ENCODE measurements around the gene CDH23. TPM values are rescaled to one million over a fixed set of nuclear protein-coding genes. Genes with fewer than 3 reads are reported as not detected.

CDH23 gene
- total and polyA plus RNA-seq, 9 of the 15 experiments (the other 6 are each of a cell fraction or from before 2014, with no cell fraction given), result 0.18 to 1.2 (median 0.47) TPM

DNA sequence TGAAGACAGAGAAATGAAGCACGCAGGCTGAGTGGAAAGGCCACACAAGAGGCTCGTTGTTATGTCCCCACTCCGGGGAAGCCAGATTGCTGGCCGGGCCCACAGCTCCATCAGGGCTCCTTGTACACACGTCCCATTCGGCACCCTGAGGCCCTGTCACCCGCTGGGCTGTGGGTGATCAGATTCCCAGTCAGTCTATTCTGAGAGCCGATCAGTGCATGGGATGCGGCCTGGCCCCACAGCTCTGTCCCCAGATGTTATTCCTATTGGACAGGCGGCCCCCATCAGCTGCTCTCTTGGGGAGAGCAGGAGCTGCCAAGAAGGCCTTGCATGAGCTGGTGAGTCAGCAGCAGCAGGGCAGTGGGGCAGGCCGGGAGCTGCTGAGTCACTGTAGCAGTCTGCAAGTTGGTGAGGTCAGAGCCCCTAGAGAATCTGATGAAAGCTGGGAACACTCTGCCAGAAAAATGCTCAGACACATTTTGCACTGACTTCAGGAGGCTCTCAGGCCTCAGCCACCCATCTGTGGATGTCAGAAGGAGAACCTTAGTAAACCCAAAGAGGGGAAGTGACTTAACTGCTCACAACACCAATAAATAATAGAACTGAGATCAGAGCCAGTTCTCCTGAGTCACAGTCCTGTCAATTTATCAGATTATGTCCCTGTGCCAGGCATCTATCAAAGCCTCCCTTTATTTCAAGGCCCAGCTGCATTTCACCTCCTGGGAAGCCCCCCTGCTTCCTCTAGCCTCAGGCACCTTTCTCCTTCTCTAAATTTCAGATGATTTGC lies 463.7 kb downstream of the CDH23 start (continued):
- TF ChIP-seq, protein P1, sequence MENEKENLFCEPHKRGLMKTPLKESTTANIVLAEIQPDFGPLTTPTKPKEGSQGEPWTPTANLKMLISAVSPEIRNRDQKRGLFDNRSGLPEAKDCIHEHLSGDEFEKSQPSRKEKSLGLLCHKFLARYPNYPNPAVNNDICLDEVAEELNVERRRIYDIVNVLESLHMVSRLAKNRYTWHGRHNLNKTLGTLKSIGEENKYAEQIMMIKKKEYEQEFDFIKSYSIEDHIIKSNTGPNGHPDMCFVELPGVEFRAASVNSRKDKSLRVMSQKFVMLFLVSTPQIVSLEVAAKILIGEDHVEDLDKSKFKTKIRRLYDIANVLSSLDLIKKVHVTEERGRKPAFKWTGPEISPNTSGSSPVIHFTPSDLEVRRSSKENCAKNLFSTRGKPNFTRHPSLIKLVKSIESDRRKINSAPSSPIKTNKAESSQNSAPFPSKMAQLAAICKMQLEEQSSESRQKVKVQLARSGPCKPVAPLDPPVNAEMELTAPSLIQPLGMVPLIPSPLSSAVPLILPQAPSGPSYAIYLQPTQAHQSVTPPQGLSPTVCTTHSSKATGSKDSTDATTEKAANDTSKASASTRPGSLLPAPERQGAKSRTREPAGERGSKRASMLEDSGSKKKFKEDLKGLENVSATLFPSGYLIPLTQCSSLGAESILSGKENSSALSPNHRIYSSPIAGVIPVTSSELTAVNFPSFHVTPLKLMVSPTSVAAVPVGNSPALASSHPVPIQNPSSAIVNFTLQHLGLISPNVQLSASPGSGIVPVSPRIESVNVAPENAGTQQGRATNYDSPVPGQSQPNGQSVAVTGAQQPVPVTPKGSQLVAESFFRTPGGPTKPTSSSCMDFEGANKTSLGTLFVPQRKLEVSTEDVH (IDR thresholded peaks at IDR 0.05; ENCODE audit: low read depth, partially characterized antibody), result no peak
- TF ChIP-seq TRIM24 (IDR thresholded peaks at IDR 0.05) (peak; percentile 70 to 91), ARNT (IDR thresholded peaks at IDR 0.05) (no peak; a peak in 2 of 4 replicates), PRPF4 (IDR thresholded peaks at IDR 0.05; ENCODE audit: insufficient read depth, low read depth, low read length, poor library complexity, severe bottlenecking) (no peak), DIDO1 (tag; IDR thresholded peaks at IDR 0.05; ENCODE audit: low read depth) (no peak), IRF2 (CRISPR knock-in tag; IDR thresholded peaks at IDR 0.05) (no peak), ZNF707 (CRISPR knock-in tag; conservative IDR thresholded peaks at IDR 0.05) (no peak), MYNN (IDR thresholded peaks at IDR 0.05) (peak; percentile 97), MYNN (CRISPR knock-in tag; IDR thresholded peaks at IDR 0.05) (no peak), FOS (IDR thresholded peaks at IDR 0.05; ENCODE audit: extremely low read depth, insufficient read length) (peak; percentile 72), GATAD2A (IDR thresholded peaks at IDR 0.05) (peak; percentile 91), ZC3H4 (CRISPR knock-in tag; IDR thresholded peaks at IDR 0.05; ENCODE audit: borderline replicate concordance) (no peak), HDAC8 (tag; IDR thresholded peaks at IDR 0.05) (peak; percentile 93), E2F3 (CRISPR knock-in tag; IDR thresholded peaks at IDR 0.05) (no peak; the same call in none of the 2 replicates), NCOA2 (IDR thresholded peaks at IDR 0.05; ENCODE audit: partially characterized antibody in 2 of 2) (no peak), YBX1 (IDR thresholded peaks at IDR 0.05) (no peak), ZNF232 (CRISPR knock-in tag; IDR thresholded peaks at IDR 0.05) (no peak), ATF7 (IDR thresholded peaks at IDR 0.05) (peak; percentile 98), RFX5 (IDR thresholded peaks at IDR 0.05; ENCODE audit: low read depth, low read length) (no peak), ZNF76 (CRISPR knock-in tag; IDR thresholded peaks at IDR 0.05; ENCODE audit: borderline replicate concordance) (peak; percentile 87; the same call in 1 of the 2 replicates), SMARCE1 (IDR thresholded peaks at IDR 0.05) (peak; percentile 95), TAF9B (IDR thresholded peaks at IDR 0.05; ENCODE audit: partially characterized antibody) (peak; percentile 97), CHD1 (IDR thresholded peaks at IDR 0.05; ENCODE audit: low read length) (peak; percentile 60)
- TF ChIP-seq, protein P2, sequence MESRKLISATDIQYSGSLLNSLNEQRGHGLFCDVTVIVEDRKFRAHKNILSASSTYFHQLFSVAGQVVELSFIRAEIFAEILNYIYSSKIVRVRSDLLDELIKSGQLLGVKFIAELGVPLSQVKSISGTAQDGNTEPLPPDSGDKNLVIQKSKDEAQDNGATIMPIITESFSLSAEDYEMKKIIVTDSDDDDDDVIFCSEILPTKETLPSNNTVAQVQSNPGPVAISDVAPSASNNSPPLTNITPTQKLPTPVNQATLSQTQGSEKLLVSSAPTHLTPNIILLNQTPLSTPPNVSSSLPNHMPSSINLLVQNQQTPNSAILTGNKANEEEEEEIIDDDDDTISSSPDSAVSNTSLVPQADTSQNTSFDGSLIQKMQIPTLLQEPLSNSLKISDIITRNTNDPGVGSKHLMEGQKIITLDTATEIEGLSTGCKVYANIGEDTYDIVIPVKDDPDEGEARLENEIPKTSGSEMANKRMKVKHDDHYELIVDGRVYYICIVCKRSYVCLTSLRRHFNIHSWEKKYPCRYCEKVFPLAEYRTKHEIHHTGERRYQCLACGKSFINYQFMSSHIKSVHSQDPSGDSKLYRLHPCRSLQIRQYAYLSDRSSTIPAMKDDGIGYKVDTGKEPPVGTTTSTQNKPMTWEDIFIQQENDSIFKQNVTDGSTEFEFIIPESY (CRISPR knock-in tag; IDR thresholded peaks at IDR 0.05), result 0 out of 2 replicates have a peak, but pooled peaks have one; percentile 52
- TF ChIP-seq, protein P3, sequence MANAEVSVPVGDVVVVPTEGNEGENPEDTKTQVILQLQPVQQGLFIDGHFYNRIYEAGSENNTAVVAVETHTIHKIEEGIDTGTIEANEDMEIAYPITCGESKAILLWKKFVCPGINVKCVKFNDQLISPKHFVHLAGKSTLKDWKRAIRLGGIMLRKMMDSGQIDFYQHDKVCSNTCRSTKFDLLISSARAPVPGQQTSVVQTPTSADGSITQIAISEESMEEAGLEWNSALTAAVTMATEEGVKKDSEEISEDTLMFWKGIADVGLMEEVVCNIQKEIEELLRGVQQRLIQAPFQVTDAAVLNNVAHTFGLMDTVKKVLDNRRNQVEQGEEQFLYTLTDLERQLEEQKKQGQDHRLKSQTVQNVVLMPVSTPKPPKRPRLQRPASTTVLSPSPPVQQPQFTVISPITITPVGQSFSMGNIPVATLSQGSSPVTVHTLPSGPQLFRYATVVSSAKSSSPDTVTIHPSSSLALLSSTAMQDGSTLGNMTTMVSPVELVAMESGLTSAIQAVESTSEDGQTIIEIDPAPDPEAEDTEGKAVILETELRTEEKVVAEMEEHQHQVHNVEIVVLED (CRISPR knock-in tag; IDR thresholded peaks at IDR 0.05), result peak; percentile 49; the same call in 1 of the 2 replicates
